ENCODE results near the gene ABHD17B.
A peak's percentile ranks its signal among the peaks of the same experiment; 100 is the strongest.

Gene ABHD17B

DNA sequence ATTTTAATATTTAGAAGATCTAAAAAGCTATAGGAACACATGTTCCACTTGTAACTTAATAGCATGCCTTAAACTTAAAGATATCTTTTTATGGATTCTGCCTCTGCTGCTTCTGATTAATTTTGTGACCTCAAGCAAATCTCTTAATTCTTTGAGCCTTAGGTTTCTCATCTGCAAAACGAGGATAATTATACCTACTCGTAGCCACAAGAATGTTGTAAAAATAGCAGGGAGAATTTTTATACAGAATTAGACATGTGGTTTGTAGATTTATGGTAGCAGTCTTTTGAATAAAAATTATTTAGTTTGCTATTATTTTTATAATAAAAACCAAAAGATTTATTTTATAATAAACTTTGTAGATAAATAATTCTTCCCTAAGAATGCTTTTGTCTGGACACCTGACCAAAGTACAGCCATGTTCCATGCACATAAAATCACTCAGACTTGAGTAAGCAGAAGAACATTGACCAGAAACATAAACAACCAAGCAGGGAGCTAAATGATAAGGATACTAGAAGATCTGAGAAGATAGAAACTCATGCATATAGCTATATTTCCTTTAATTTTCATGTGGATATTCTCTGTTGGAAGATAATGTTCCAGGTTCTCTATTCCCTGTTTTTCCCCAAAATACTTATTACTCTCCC, 18.9 kb upstream of the ABHD17B start:
- Histone ChIP-seq H3K36me3 (ENCODE audit: control insufficient read depth, insufficient read depth, low read length) (no peaks in the 10 kb centered on the region; the same call in 1 of the 2 replicates), H3K4me3 (ENCODE audit: low read depth, low read length) (no peak overlapping the region), H3K27me3 (ENCODE audit: control insufficient read depth, insufficient read depth, low read length) (no peaks in the 10 kb centered on the region), H3K9ac (ENCODE audit: low read length) (no peak overlapping the region), H3K27ac (ENCODE audit: low read depth, low read length) (no peak overlapping the region), H3K9me3 (ENCODE audit: control insufficient read depth, insufficient read depth, low read depth, low read length) (peaks cover 6% of the 10 kb centered on the region; the same call in 1 of the 2 replicates), H3K4me1 (ENCODE audit: control insufficient read depth, insufficient read depth, low read length) (peaks cover 18% of the 10 kb centered on the region; the same call in 1 of the 2 replicates)

GRCh38 chr9:71929223-71929622, 18.2 kb upstream of the ABHD17B start:
- peaks cover 18% of the 10 kb centered on the region; the same call in 1 of the 2 replicates for H3K4me1 ChIP-seq (ENCODE audit: control insufficient read depth, insufficient read depth, low read length)
- no peak overlapping the region for H3K4me3 ChIP-seq (ENCODE audit: low read depth, low read length)
- H3K27ac ChIP-seq (ENCODE audit: low read depth, low read length): no peak overlapping the region
- H3K36me3 ChIP-seq (ENCODE audit: control insufficient read depth, insufficient read depth, low read length): no peaks in the 10 kb centered on the region; the same call in 1 of the 2 replicates
- no peak overlapping the region for H3K9ac ChIP-seq (ENCODE audit: low read length)
- peaks cover 6% of the 10 kb centered on the region; the same call in 1 of the 2 replicates for H3K9me3 ChIP-seq (ENCODE audit: control insufficient read depth, insufficient read depth, low read depth, low read length)
- H3K27me3 ChIP-seq (ENCODE audit: control insufficient read depth, insufficient read depth, low read length): no peaks in the 10 kb centered on the region

DNA sequence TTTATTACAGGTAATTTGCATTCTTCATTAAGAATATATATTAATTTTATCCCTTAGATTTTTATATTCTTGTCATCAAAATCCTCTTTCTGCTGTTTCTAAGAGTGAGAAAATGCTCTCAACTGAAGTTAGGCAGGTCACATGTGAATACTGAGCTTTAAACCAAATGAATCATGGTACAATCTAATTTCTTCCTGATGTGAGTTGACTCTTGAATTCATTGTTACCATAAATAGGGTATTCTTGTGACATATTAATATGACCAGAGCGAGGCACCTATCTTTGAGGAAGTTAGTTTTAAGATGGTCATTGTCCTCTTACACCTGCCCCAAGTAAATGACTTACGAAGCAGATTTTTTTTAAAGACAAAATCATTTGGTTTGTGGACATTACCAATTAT, 17.8 kb upstream of the ABHD17B start:
- Histone ChIP-seq H3K9me3 (ENCODE audit: control insufficient read depth, insufficient read depth, low read depth, low read length) (peaks cover 6% of the 10 kb centered on the region; the same call in 1 of the 2 replicates), H3K4me3 (ENCODE audit: low read depth, low read length) (no peak overlapping the region), H3K4me1 (ENCODE audit: control insufficient read depth, insufficient read depth, low read length) (peaks cover 18% of the 10 kb centered on the region; the same call in 1 of the 2 replicates), H3K27ac (ENCODE audit: low read depth, low read length) (no peak overlapping the region), H3K36me3 (ENCODE audit: control insufficient read depth, insufficient read depth, low read length) (peaks cover under 1% of the 10 kb centered on the region; the same call in 1 of the 2 replicates), H3K9ac (ENCODE audit: low read length) (no peak overlapping the region), H3K27me3 (ENCODE audit: control insufficient read depth, insufficient read depth, low read length) (no peaks in the 10 kb centered on the region)

DNA sequence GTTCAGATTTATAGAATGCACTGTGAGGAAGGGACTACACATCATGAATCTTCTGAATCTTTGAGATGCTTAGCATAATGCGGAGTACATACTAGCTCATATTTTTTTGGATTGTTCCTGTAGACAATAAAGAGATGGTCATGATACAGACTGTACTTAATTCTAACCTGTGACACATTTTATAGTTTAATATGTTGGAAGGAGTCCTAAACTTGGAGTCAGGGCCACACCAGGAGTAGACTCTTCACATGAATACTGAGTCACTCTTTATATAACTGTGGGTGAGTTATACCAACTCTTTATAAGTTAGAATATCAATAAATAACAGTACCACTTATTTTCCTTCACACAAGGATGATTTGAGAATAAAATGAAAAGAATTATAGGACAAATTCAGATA, 17.4 kb upstream of the ABHD17B start:
- H3K27me3 ChIP-seq (ENCODE audit: control insufficient read depth, insufficient read depth, low read length): no peaks in the 10 kb centered on the region
- H3K9ac ChIP-seq (ENCODE audit: low read length): no peak overlapping the region
- H3K4me1 ChIP-seq (ENCODE audit: control insufficient read depth, insufficient read depth, low read length): peaks cover 18% of the 10 kb centered on the region; the same call in 1 of the 2 replicates
- H3K4me3 ChIP-seq (ENCODE audit: low read depth, low read length): no peak overlapping the region
- H3K27ac ChIP-seq (ENCODE audit: low read depth, low read length): no peak overlapping the region
- H3K36me3 ChIP-seq (ENCODE audit: control insufficient read depth, insufficient read depth, low read length): peaks cover 5% of the 10 kb centered on the region; the same call in 1 of the 2 replicates
- H3K9me3 ChIP-seq (ENCODE audit: control insufficient read depth, insufficient read depth, low read depth, low read length): peaks cover 6% of the 10 kb centered on the region; the same call in 1 of the 2 replicates

- peak overlapping the region; percentile 4; the same call in 1 of the 2 replicates for H3K27ac ChIP-seq (ENCODE audit: low read depth, low read length)
- H3K9me3 ChIP-seq (ENCODE audit: control insufficient read depth, insufficient read depth, low read depth, low read length): peaks cover 8% of the 10 kb centered on the region; the same call in 1 of the 2 replicates
- no peak overlapping the region for H3K4me3 ChIP-seq (ENCODE audit: low read depth, low read length)
- H3K36me3 ChIP-seq (ENCODE audit: control insufficient read depth, insufficient read depth, low read length): peaks cover 14% of the 10 kb centered on the region
- no peak overlapping the region for H3K9ac ChIP-seq (ENCODE audit: low read length)
- H3K4me1 ChIP-seq (ENCODE audit: control insufficient read depth, insufficient read depth, low read length): peaks cover 24% of the 10 kb centered on the region
- H3K27me3 ChIP-seq (ENCODE audit: control insufficient read depth, insufficient read depth, low read length): no peaks in the 10 kb centered on the region
These were observed 14.8 kb upstream of the ABHD17B start for GRCh38 chr9:71925834-71926233.

DNA sequence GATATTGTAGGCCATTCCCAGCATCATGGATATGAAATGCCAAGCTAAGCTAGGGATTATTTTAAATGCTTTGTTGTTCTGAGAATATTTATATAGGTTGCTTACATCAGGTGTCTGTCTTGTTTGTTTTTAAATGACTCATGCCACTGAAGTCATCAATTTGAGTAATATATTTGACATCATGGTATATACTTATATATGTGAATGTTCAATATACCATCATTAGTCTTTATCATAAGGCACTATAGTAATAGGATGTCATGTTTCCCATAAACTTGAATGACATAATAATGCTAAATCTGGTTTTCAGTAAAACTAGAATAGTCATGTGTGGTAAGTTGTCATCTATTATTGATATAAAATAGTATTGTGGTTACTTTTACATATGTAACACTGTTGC, 13.6 kb upstream of the ABHD17B start:
- H3K4me3 ChIP-seq (ENCODE audit: low read depth, low read length): no peak overlapping the region
- H3K4me1 ChIP-seq (ENCODE audit: control insufficient read depth, insufficient read depth, low read length): peaks cover 31% of the 10 kb centered on the region
- H3K9ac ChIP-seq (ENCODE audit: low read length): no peak overlapping the region
- no peaks in the 10 kb centered on the region for H3K27me3 ChIP-seq (ENCODE audit: control insufficient read depth, insufficient read depth, low read length)
- peaks cover 9% of the 10 kb centered on the region; the same call in 1 of the 2 replicates for H3K9me3 ChIP-seq (ENCODE audit: control insufficient read depth, insufficient read depth, low read depth, low read length)
- peaks cover 15% of the 10 kb centered on the region for H3K36me3 ChIP-seq (ENCODE audit: control insufficient read depth, insufficient read depth, low read length)
- no peak overlapping the region for H3K27ac ChIP-seq (ENCODE audit: low read depth, low read length)

DNA sequence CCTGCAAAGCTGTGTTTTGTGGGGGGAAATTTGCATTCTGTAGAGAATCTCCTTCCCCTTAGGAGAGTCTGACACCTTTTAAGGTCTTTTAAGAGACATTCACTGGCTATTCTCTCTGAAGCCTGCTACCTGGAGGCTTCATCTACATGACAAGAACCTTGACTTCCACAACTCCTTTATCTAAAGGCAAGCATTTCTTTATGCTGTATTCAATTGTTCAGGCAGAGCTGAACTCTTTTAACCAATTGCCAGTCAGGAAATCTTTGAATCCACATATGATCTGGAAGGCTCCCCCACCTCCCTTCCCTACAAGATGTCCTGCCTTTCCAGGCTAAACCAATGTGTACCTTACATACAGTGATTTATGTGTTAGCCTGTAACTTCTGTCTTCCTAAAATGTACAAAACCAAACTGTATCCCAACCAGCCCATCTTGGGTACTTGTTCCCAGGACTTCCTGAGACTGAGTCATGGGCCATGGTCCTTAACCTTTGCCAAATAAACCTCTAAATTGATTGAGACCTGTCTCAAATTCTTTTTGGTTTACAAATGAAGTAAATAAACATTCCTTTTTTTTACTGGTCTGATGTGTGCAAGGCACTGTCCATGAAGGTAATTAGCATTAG, 10.3 kb upstream of the ABHD17B start:
- Histone ChIP-seq H3K4me1 (ENCODE audit: control insufficient read depth, insufficient read depth, low read length) (peaks cover 25% of the 10 kb centered on the region), H3K9me3 (ENCODE audit: control insufficient read depth, insufficient read depth, low read depth, low read length) (peaks cover 26% of the 10 kb centered on the region), H3K27ac (ENCODE audit: low read depth, low read length) (peak overlapping the region; percentile 91), H3K9ac (ENCODE audit: low read length) (peak overlapping the region; percentile 58), H3K4me3 (ENCODE audit: low read depth, low read length) (no peak overlapping the region), H3K36me3 (ENCODE audit: control insufficient read depth, insufficient read depth, low read length) (peaks cover 33% of the 10 kb centered on the region), H3K27me3 (ENCODE audit: control insufficient read depth, insufficient read depth, low read length) (no peaks in the 10 kb centered on the region)

GRCh38 chr9:71920456-71921189, 9.6 kb upstream of the ABHD17B start:
- peaks cover 33% of the 10 kb centered on the region for H3K36me3 ChIP-seq (ENCODE audit: control insufficient read depth, insufficient read depth, low read length)
- H3K9ac ChIP-seq (ENCODE audit: low read length): peak overlapping the region; percentile 3
- peak overlapping the region; percentile 91 for H3K27ac ChIP-seq (ENCODE audit: low read depth, low read length)
- H3K9me3 ChIP-seq (ENCODE audit: control insufficient read depth, insufficient read depth, low read depth, low read length): peaks cover 26% of the 10 kb centered on the region
- peaks cover 18% of the 10 kb centered on the region for H3K4me1 ChIP-seq (ENCODE audit: control insufficient read depth, insufficient read depth, low read length)
- no peaks in the 10 kb centered on the region for H3K27me3 ChIP-seq (ENCODE audit: control insufficient read depth, insufficient read depth, low read length)
- H3K4me3 ChIP-seq (ENCODE audit: low read depth, low read length): no peak overlapping the region

- Histone ChIP-seq H3K9me3 (ENCODE audit: control insufficient read depth, insufficient read depth, low read depth, low read length) (peaks cover 26% of the 10 kb centered on the region), H3K36me3 (ENCODE audit: control insufficient read depth, insufficient read depth, low read length) (peaks cover 29% of the 10 kb centered on the region), H3K27me3 (ENCODE audit: control insufficient read depth, insufficient read depth, low read length) (no peaks in the 10 kb centered on the region), H3K4me1 (ENCODE audit: control insufficient read depth, insufficient read depth, low read length) (peaks cover 19% of the 10 kb centered on the region), H3K27ac (ENCODE audit: low read depth, low read length) (no peak overlapping the region), H3K9ac (ENCODE audit: low read length) (no peak overlapping the region), H3K4me3 (ENCODE audit: low read depth, low read length) (no peak overlapping the region)
These were observed 7.4 kb upstream of the ABHD17B start for GRCh38 chr9:71918419-71918818.

GRCh38 chr9:71916834-71917534, 6.0 kb upstream of the ABHD17B start:
- H3K9ac ChIP-seq (ENCODE audit: low read length): no peak overlapping the region
- peaks cover 19% of the 10 kb centered on the region for H3K36me3 ChIP-seq (ENCODE audit: control insufficient read depth, insufficient read depth, low read length)
- peaks cover 21% of the 10 kb centered on the region for H3K4me1 ChIP-seq (ENCODE audit: control insufficient read depth, insufficient read depth, low read length)
- H3K9me3 ChIP-seq (ENCODE audit: control insufficient read depth, insufficient read depth, low read depth, low read length): peaks cover 18% of the 10 kb centered on the region
- H3K27ac ChIP-seq (ENCODE audit: low read depth, low read length): no peak overlapping the region
- no peak overlapping the region for H3K4me3 ChIP-seq (ENCODE audit: low read depth, low read length)
- no peaks in the 10 kb centered on the region for H3K27me3 ChIP-seq (ENCODE audit: control insufficient read depth, insufficient read depth, low read length)

Measured in HUES6 (cell line).